HG02970 (cell line): ENCODE measurements around the gene SIRT7.
A peak's percentile ranks its signal among the peaks of the same experiment; 100 is the strongest.

ENCODE experiments used
- ATAC-seq: cut with Tn5 transposase; IDR thresholded peaks from one replicate; pipeline ENCODE4 v1.9.1; 2021; ENCODE audit warnings: mild to moderate bottlenecking, moderate library complexity, moderate number of reproducible peaks; ENCODE audit not compliant: unreplicated experiment, low FRiP score

The SIRT7 gene

GRCh38 chr17:81890447-81891302, 27.3 kb downstream of the SIRT7 start:
- ATAC-seq, result peak; percentile 26

- ATAC-seq, result no peak
Measured at GRCh38 chr17:81889602-81890001, 28.4 kb downstream of the SIRT7 start.

- ATAC-seq, result no peak
Measured at GRCh38 chr17:81888988-81889595, 28.9 kb downstream of the SIRT7 start.

- no peak for ATAC-seq
Measured at GRCh38 chr17:81888105-81888987, 29.6 kb downstream of the SIRT7 start.

- ATAC-seq, result no peak
Measured at GRCh38 chr17:81885869-81886548, 32.0 kb downstream of the SIRT7 start.

GRCh38 chr17:81885454-81885853, 32.5 kb downstream of the SIRT7 start:
- no peak for ATAC-seq

- no peak for ATAC-seq
Measured at GRCh38 chr17:81884968-81885367, 33.0 kb downstream of the SIRT7 start.

- ATAC-seq, result no peak
Measured at GRCh38 chr17:81884520-81884919, 33.5 kb downstream of the SIRT7 start.

GRCh38 chr17:81879121-81879520, 38.9 kb downstream of the SIRT7 start:
- no peak for ATAC-seq

GRCh38 chr17:81878294-81878693, 39.7 kb downstream of the SIRT7 start:
- no peak for ATAC-seq

GRCh38 chr17:81877569-81877968, 40.4 kb downstream of the SIRT7 start:
- ATAC-seq, result no peak

- peak; percentile 54 for ATAC-seq
Measured at GRCh38 chr17:81871387-81872230, 46.4 kb downstream of the SIRT7 start.

- ATAC-seq, result peak; percentile 30
Measured at GRCh38 chr17:81870981-81871386, 47.0 kb downstream of the SIRT7 start, which contains the start of gene ARHGDIA. ARHGDIA (minus strand) TSS chr17:81871337; CDS start chr17:81869930, 1,407 bp downstream.

GRCh38 chr17:81870131-81870980, 47.6 kb downstream of the SIRT7 start:
- peak; percentile 22 for ATAC-seq

- no peak for ATAC-seq
Measured at GRCh38 chr17:81869221-81870130, 48.5 kb downstream of the SIRT7 start.

GRCh38 chr17:81868674-81869220, 49.2 kb downstream of the SIRT7 start:
- ATAC-seq, result no peak

GRCh38 chr17:81867991-81868673, 49.8 kb downstream of the SIRT7 start:
- no peak for ATAC-seq
